H9 (cell line): ENCODE measurements around the gene SLC16A3. TPM values are rescaled to one million over a fixed set of nuclear protein-coding genes. Genes with fewer than 3 reads are reported as not detected.

Experiments used
- DNase-seq: peaks from one replicate; pipeline ENCODE4 v3.0.0-alpha.2; 2017
- H2AFZ ChIP-seq: one replicate; pipeline ENCODE4 v1.6.1; 2013; ENCODE audit warnings: mild to moderate bottlenecking, low read length, control low read depth, moderate library complexity
- H2AK5ac ChIP-seq: 2 replicates; pipeline ENCODE4 v1.6.1; 2013; ENCODE audit warnings: low read length, control low read depth, mixed read lengths; ENCODE audit not compliant: insufficient read length
- H2BK120ac ChIP-seq: one replicate; pipeline ENCODE4 v1.6.1; 2013; ENCODE audit warnings: low read depth, mild to moderate bottlenecking, low read length, control low read depth, inconsistent platforms; ENCODE audit not compliant: poor library complexity, severe bottlenecking
- H2BK12ac ChIP-seq: 2 replicates; pipeline ENCODE4 v1.6.1; 2013; ENCODE audit warnings: low read length, control low read depth, mixed read lengths, low read depth; ENCODE audit not compliant: insufficient read length
- H2BK15ac ChIP-seq: 2 replicates; pipeline ENCODE4 v1.6.1; 2013; ENCODE audit warnings: low read depth, low read length, control low read depth
- H2BK20ac ChIP-seq: one replicate; pipeline ENCODE4 v1.6.1; 2013; ENCODE audit warnings: low read depth, mild to moderate bottlenecking, low read length, control low read depth, inconsistent platforms; ENCODE audit not compliant: poor library complexity, severe bottlenecking
- H2BK5ac ChIP-seq: 2 replicates; pipeline ENCODE4 v1.6.1; 2013; ENCODE audit warnings: low read length, control low read depth, mixed read lengths; ENCODE audit not compliant: insufficient read length
- H3K14ac ChIP-seq: 2 replicates; pipeline ENCODE4 v1.6.1; 2013; ENCODE audit warnings: low read length, control low read depth; ENCODE audit not compliant: insufficient read depth
- H3K18ac ChIP-seq: 2 replicates; pipeline ENCODE4 v1.6.1; 2013; ENCODE audit warnings: low read depth, mild to moderate bottlenecking, mixed read lengths, low read length, control low read depth; ENCODE audit not compliant: insufficient read length
- H3K23ac ChIP-seq: 2 replicates; pipeline ENCODE4 v1.6.1; 2013; ENCODE audit warnings: low read length, control low read depth, mixed read lengths, low read depth; ENCODE audit not compliant: insufficient read length
- H3K23me2 ChIP-seq: 2 replicates; pipeline ENCODE4 v1.6.1; 2013; ENCODE audit warnings: low read depth, mild to moderate bottlenecking, mixed read lengths, low read length, control low read depth; ENCODE audit not compliant: insufficient read length, poor library complexity, severe bottlenecking
- H3K27ac ChIP-seq: 2 replicates; pipeline ENCODE4 v1.5.1; 2013; ENCODE audit warnings: low read length, control low read depth, mixed read lengths, low read depth; ENCODE audit not compliant: insufficient read length
- H3K27me3 ChIP-seq: 2 replicates; pipeline ENCODE4 v1.6.1; 2013; ENCODE audit warnings: low read length, control low read depth, inconsistent platforms; ENCODE audit not compliant: insufficient read depth
- H3K4ac ChIP-seq: 2 replicates; pipeline ENCODE4 v1.6.1; 2013; ENCODE audit warnings: low read depth, mild to moderate bottlenecking, control low read depth, inconsistent platforms, low read length, moderate library complexity
- H3K4me1 ChIP-seq: 2 replicates; pipeline ENCODE4 v1.6.1; 2013; ENCODE audit warnings: low read length, control low read depth, inconsistent platforms; ENCODE audit not compliant: insufficient read depth
- H3K4me2 ChIP-seq: 2 replicates; pipeline ENCODE4 v1.6.1; 2013; ENCODE audit warnings: low read length, control low read depth, mixed read lengths; ENCODE audit not compliant: insufficient read length, insufficient read depth
- H3K56ac ChIP-seq: 2 replicates; pipeline ENCODE4 v1.6.1; 2013; ENCODE audit warnings: low read depth, mild to moderate bottlenecking, mixed read lengths, low read length, control low read depth; ENCODE audit not compliant: insufficient read length
- H3K79me1 ChIP-seq: 2 replicates; pipeline ENCODE4 v1.6.1; 2013; ENCODE audit warnings: low read depth, mild to moderate bottlenecking, moderate library complexity, low read length, control low read depth, inconsistent platforms; ENCODE audit not compliant: insufficient read depth, poor library complexity, severe bottlenecking
- H3K79me2 ChIP-seq: 2 replicates; pipeline ENCODE4 v1.6.1; 2013; ENCODE audit warnings: low read length, control low read depth, inconsistent platforms; ENCODE audit not compliant: insufficient read depth
- H3K9ac ChIP-seq: 2 replicates; pipeline ENCODE4 v1.6.1; 2013; ENCODE audit warnings: low read length, control low read depth, mixed read lengths; ENCODE audit not compliant: insufficient read length; ENCODE audit errors: extremely low read depth
- H3K9me3 ChIP-seq: one replicate; pipeline ENCODE4 v1.6.1; 2013; ENCODE audit warnings: low read depth, low read length, inconsistent platforms; ENCODE audit not compliant: control insufficient read depth
- H3T11ph ChIP-seq: one replicate; pipeline ENCODE4 v1.6.1; 2013; ENCODE audit warnings: mild to moderate bottlenecking, low read length, control low read depth, inconsistent platforms
- H4K20me1 ChIP-seq: one replicate; pipeline ENCODE4 v1.6.1; 2013; ENCODE audit not compliant: control insufficient read depth, insufficient read length, insufficient read depth
- H4K5ac ChIP-seq: 2 replicates; pipeline ENCODE4 v1.6.1; 2013; ENCODE audit warnings: low read depth, mild to moderate bottlenecking, mixed read lengths, low read length, control low read depth; ENCODE audit not compliant: insufficient read length
- H4K8ac ChIP-seq: replicated peaks from 2 replicates; pipeline ENCODE4 v1.6.1; 2013; ENCODE audit warnings: low read length, control low read depth, mixed read lengths, low read depth; ENCODE audit not compliant: insufficient read length
- H4K91ac ChIP-seq: 2 replicates; pipeline ENCODE4 v1.6.1; 2013; ENCODE audit warnings: low read depth, mild to moderate bottlenecking, moderate library complexity, mixed read lengths, low read length, control low read depth; ENCODE audit not compliant: insufficient read length
- H3K27ac Mint-ChIP-seq, 3 experiments: 2 replicates in 2 of 3; 3 replicates in 1 of 3; pipeline ENCODE4 v1.8.0; 2020 to 2021; ENCODE audit warnings: mixed read lengths in 3 of 3, mild to moderate bottlenecking in 1 of 3, moderate library complexity in 1 of 3
- H3K27me3 Mint-ChIP-seq: 2 replicates; pipeline ENCODE4 v1.8.0; 2021; ENCODE audit warnings: low read depth, mild to moderate bottlenecking, moderate library complexity, mixed read lengths
- H3K36me3 Mint-ChIP-seq, 3 experiments: 2 replicates in 2 of 3; 3 replicates in 1 of 3; pipeline ENCODE4 v1.8.0; 2020 to 2021; ENCODE audit warnings: low read depth in 3 of 3, mixed read lengths in 3 of 3; ENCODE audit not compliant: insufficient read depth in 1 of 3
- H3K4me1 Mint-ChIP-seq, 2 experiments: 2 replicates each; pipeline ENCODE4 v1.8.0; 2020; ENCODE audit warnings: mixed read lengths in 2 of 2
- H3K4me3 Mint-ChIP-seq, 2 experiments: 2 replicates in 1 of 2; 3 replicates in 1 of 2; pipeline ENCODE4 v1.8.0; 2020 to 2021; ENCODE audit warnings: mild to moderate bottlenecking in 2 of 2, mixed read lengths in 2 of 2, moderate library complexity in 1 of 2
- H3K9me3 Mint-ChIP-seq, 2 experiments: 2 replicates in 1 of 2; 3 replicates in 1 of 2; pipeline ENCODE4 v1.8.0; 2020; ENCODE audit warnings: mild to moderate bottlenecking in 2 of 2, mixed read lengths in 2 of 2, moderate library complexity in 1 of 2
- CTCF ChIP-seq: fragments of 200-600 bp; sonication (generic); conservative IDR thresholded peaks from 3 replicates; pipeline ENCODE4 v1.8.0; 2021; ENCODE audit warnings: antibody characterized with exemption, mild to moderate bottlenecking
- WGBS: extraction: QIAGEN DNeasy Blood & Tissue Kit; methylation state at CpG from one replicate; pipeline ENCODE4 v1.1.7; 2013; ENCODE audit warnings: missing lambda C conversion rate, low lambda C conversion rate, mixed read lengths; ENCODE audit not compliant: insufficient read length; ENCODE audit errors: extremely low coverage; 5-methylcytosine and 5-hydroxymethylcytosine counted together
- total RNA-seq: library from RNA; stranded (reverse); gene quantifications from 2 replicates; pipeline ENCODE4 v1.2.1, GENCODE V29; 2021

SLC16A3 gene
- total RNA-seq, 1 experiment from 2014 or later: 28.4 TPM

GRCh38 chr17:82202981-82203380, 25.9 kb upstream of the SLC16A3 start:
- no peak overlapping the region for H3K14ac ChIP-seq
- H3K56ac ChIP-seq: no peak overlapping the region
- no peak overlapping the region for H3K23ac ChIP-seq
- no peak overlapping the region for H4K8ac ChIP-seq
- no peaks in the 10 kb centered on the region for H3K79me1 ChIP-seq
- no peak overlapping the region for H4K5ac ChIP-seq
- no peak overlapping the region for H3K4ac ChIP-seq
- peaks cover 8 to 11% of the 10 kb centered on the region in 2 experiments for H3K4me1 Mint-ChIP-seq
- no peak overlapping the region for H2BK120ac ChIP-seq
- no peaks in the 10 kb centered on the region for H3K9me3 ChIP-seq
- no peaks in the 10 kb centered on the region for H3K79me2 ChIP-seq
- no peaks in the 10 kb centered on the region for H3K9me3 Mint-ChIP-seq
- no peaks in the 10 kb centered on the region for H4K20me1 ChIP-seq
- no peak overlapping the region for H2AK5ac ChIP-seq
- no peaks in the 10 kb centered on the region for H3K4me1 ChIP-seq
- H3K9ac ChIP-seq: no peak overlapping the region
- H2AFZ ChIP-seq: no peak overlapping the region
- no peak for DNase-seq
- no peak overlapping the region for H3K18ac ChIP-seq
- H3K27ac ChIP-seq: no peak overlapping the region
- H3K36me3 Mint-ChIP-seq: peaks cover 2 to 9% (median 5%) of the 10 kb centered on the region in 3 experiments; a peak in 4 of 7 replicates
- no peak overlapping the region for H2BK15ac ChIP-seq
- no peak overlapping the region for H3K27ac Mint-ChIP-seq
- no peaks in the 10 kb centered on the region for H3K23me2 ChIP-seq
- no peak overlapping the region for H2BK20ac ChIP-seq
- no peak overlapping the region for H2BK12ac ChIP-seq
- no peak overlapping the region for H4K91ac ChIP-seq
- H3K27me3 ChIP-seq: no peaks in the 10 kb centered on the region
- H3K27me3 Mint-ChIP-seq: peaks cover 22% of the 10 kb centered on the region
- no peak overlapping the region for H3T11ph ChIP-seq
- no peak overlapping the region for H3K4me2 ChIP-seq
- H2BK5ac ChIP-seq: no peak overlapping the region
- WGBS: no CpG with 5 or more reads among the region's 10 CpGs
- no peak overlapping the region for H3K4me3 Mint-ChIP-seq
- no peak for TF ChIP-seq CTCF
